Hematopoietic multipotent progenitor cell treated with erythropoietin and hydrocortisone succinate and interleukin-3 and kit ligand, for 15 days (in vitro differentiated cells): ENCODE results near the gene POU2F3.

Experiments used
- DNase-seq: peaks from one replicate; pipeline ENCODE4 v3.0.0-alpha.2; 2015; ENCODE audit warnings: low spot score

Gene POU2F3

GRCh38 chr11:120285256-120285655 is 45.3 kb downstream of the POU2F3 start:
- DNase-seq: no peak

- no peak for DNase-seq
These were observed 48.1 kb downstream of the POU2F3 start for GRCh38 chr11:120288021-120288420.

GRCh38 chr11:120289426-120289825 is 49.5 kb downstream of the POU2F3 start:
- no peak for DNase-seq

- no peak for DNase-seq
These were observed 51.0 kb downstream of the POU2F3 start for GRCh38 chr11:120290956-120291355.

GRCh38 chr11:120293038-120293800 is 53.3 kb downstream of the POU2F3 start:
- DNase-seq: no peak

- DNase-seq: no peak
These were observed 54.2 kb downstream of the POU2F3 start for GRCh38 chr11:120294096-120294495.

GRCh38 chr11:120295099-120295498 is 55.2 kb downstream of the POU2F3 start:
- DNase-seq: no peak

- DNase-seq: no peak
These were observed 56.6 kb downstream of the POU2F3 start for GRCh38 chr11:120296554-120296953.

- no peak for DNase-seq
These were observed 58.5 kb downstream of the POU2F3 start for GRCh38 chr11:120298461-120298860.

GRCh38 chr11:120302001-120302805 is 62.3 kb downstream of the POU2F3 start:
- no peak for DNase-seq

GRCh38 chr11:120303004-120303637 is 63.2 kb downstream of the POU2F3 start:
- DNase-seq: peak; percentile 73

- no peak for DNase-seq
These were observed 64.6 kb downstream of the POU2F3 start for GRCh38 chr11:120304526-120304925.

- no peak for DNase-seq
These were observed 65.3 kb downstream of the POU2F3 start for GRCh38 chr11:120305286-120305685.

- no peak for DNase-seq
These were observed 66.7 kb downstream of the POU2F3 start for GRCh38 chr11:120306519-120307242.

GRCh38 chr11:120307476-120307875 is 67.5 kb downstream of the POU2F3 start:
- no peak for DNase-seq

- no peak for DNase-seq
These were observed 68.1 kb downstream of the POU2F3 start for GRCh38 chr11:120308081-120308480.

- no peak for DNase-seq
These were observed 70.9 kb downstream of the POU2F3 start for GRCh38 chr11:120310870-120311269.

GRCh38 chr11:120314861-120315260 is 74.9 kb downstream of the POU2F3 start:
- DNase-seq: no peak

GRCh38 chr11:120316880-120317688 is 77.1 kb downstream of the POU2F3 start:
- DNase-seq: no peak

GRCh38 chr11:120317689-120318480 is 77.9 kb downstream of the POU2F3 start:
- DNase-seq: no peak
